HG02571 (cell line): ENCODE data around the gene ZNF423.

Experiments used
- ATAC-seq: cut with Tn5 transposase; IDR thresholded peaks from one replicate; pipeline ENCODE4 v1.9.1; 2021; ENCODE audit warnings: mild to moderate bottlenecking, moderate library complexity; ENCODE audit not compliant: unreplicated experiment

Gene ZNF423

GRCh38 chr16:49488336-49488735 lies 367.6 kb downstream of the ZNF423 start:
- no peak for ATAC-seq

- no peak for ATAC-seq
Observed at GRCh38 chr16:49487746-49488145, 368.2 kb downstream of the ZNF423 start.

- ATAC-seq, result no peak
Observed at GRCh38 chr16:49486400-49486799, 369.5 kb downstream of the ZNF423 start.

GRCh38 chr16:49485663-49486062 lies 370.2 kb downstream of the ZNF423 start:
- no peak for ATAC-seq

- ATAC-seq, result no peak
Observed at GRCh38 chr16:49484936-49485335, 371.0 kb downstream of the ZNF423 start.

GRCh38 chr16:49484451-49484849 lies 371.5 kb downstream of the ZNF423 start:
- ATAC-seq, result no peak

- ATAC-seq, result no peak
Observed at GRCh38 chr16:49483651-49484450, 372.1 kb downstream of the ZNF423 start.

GRCh38 chr16:49483251-49483650 lies 372.7 kb downstream of the ZNF423 start:
- no peak for ATAC-seq

GRCh38 chr16:49482690-49483089 lies 373.2 kb downstream of the ZNF423 start:
- ATAC-seq, result no peak

- ATAC-seq, result no peak
Observed at GRCh38 chr16:49478616-49479015, 377.3 kb downstream of the ZNF423 start.

GRCh38 chr16:49478107-49478506 lies 377.8 kb downstream of the ZNF423 start:
- no peak for ATAC-seq

GRCh38 chr16:49477250-49477895 lies 378.5 kb downstream of the ZNF423 start:
- ATAC-seq, result no peak

GRCh38 chr16:49474741-49475140 lies 381.2 kb downstream of the ZNF423 start:
- ATAC-seq, result no peak

GRCh38 chr16:49473773-49474172 lies 382.1 kb downstream of the ZNF423 start:
- no peak for ATAC-seq

- ATAC-seq, result no peak
Observed at GRCh38 chr16:49473131-49473530, 382.8 kb downstream of the ZNF423 start.

GRCh38 chr16:49472598-49472997 lies 383.3 kb downstream of the ZNF423 start:
- ATAC-seq, result no peak

- ATAC-seq, result no peak
Observed at GRCh38 chr16:49471038-49471727, 384.7 kb downstream of the ZNF423 start.

GRCh38 chr16:49470513-49470991 lies 385.4 kb downstream of the ZNF423 start:
- no peak for ATAC-seq

- ATAC-seq, result no peak
Observed at GRCh38 chr16:49469930-49470451, 385.9 kb downstream of the ZNF423 start.

GRCh38 chr16:49469311-49469670 lies 386.6 kb downstream of the ZNF423 start:
- no peak for ATAC-seq

- no peak for ATAC-seq
Observed at GRCh38 chr16:49468611-49469310, 387.2 kb downstream of the ZNF423 start.
